Effector memory CD4-positive, alpha-beta T cell (primary cell): ENCODE measurements around the gene KRTAP4-16.
"Not testable (repeated sequence)": the region's sequence is repeated elsewhere in the genome, so short reads cannot be mapped to it uniquely, and the experiment has no call there.

Source experiments
- DNase-seq, 3 donors: peaks; one replicate each; pipeline ENCODE4 v3.0.0-alpha.2; 2020
- H3K27ac ChIP-seq: 2 replicates; pipeline ENCODE4 v1.7.0; 2013; ENCODE audit warnings: mild to moderate bottlenecking, low read length, moderate library complexity; ENCODE audit not compliant: insufficient read depth, poor library complexity, severe bottlenecking
- H3K27me3 ChIP-seq: replicated peaks from 2 replicates; pipeline ENCODE4 v1.7.0; 2013; ENCODE audit warnings: mild to moderate bottlenecking, low read length; ENCODE audit not compliant: insufficient read depth, control insufficient read depth, poor library complexity, severe bottlenecking
- H3K36me3 ChIP-seq: 2 replicates; pipeline ENCODE4 v1.7.0; 2013; ENCODE audit warnings: mild to moderate bottlenecking, low read length, moderate library complexity; ENCODE audit not compliant: control insufficient read depth, insufficient read depth
- H3K4me1 ChIP-seq: 2 replicates; pipeline ENCODE4 v1.7.0; 2013; ENCODE audit warnings: low read length, mild to moderate bottlenecking; ENCODE audit not compliant: control insufficient read depth, insufficient read depth, poor library complexity, severe bottlenecking
- H3K4me3 ChIP-seq: 2 replicates; pipeline ENCODE4 v1.7.0; 2013; ENCODE audit warnings: low read length, low read depth, mild to moderate bottlenecking; ENCODE audit not compliant: insufficient read depth, poor library complexity, severe bottlenecking
- H3K9me3 ChIP-seq: 2 replicates; pipeline ENCODE4 v1.7.0; 2013; ENCODE audit warnings: mild to moderate bottlenecking, low read length, moderate library complexity; ENCODE audit not compliant: control insufficient read depth

The KRTAP4-16 gene

GRCh38 chr17:41140360-41141131 is 38.5 kb upstream of the KRTAP4-16 start, which contains the start of gene KRTAP4-6:
TSS of gene KRTAP4-6 (minus strand) at chr17:41140544. CDS start at chr17:41140487, 57 bp downstream.
- Histone ChIP-seq H3K4me3 (no peak within 1 kb of the TSS), H3K27ac (no peak within 1 kb of the TSS), H3K4me1 (no peaks in the 10 kb centered on the region), H3K9me3 (no peaks in the 10 kb centered on the region), H3K36me3 (no peaks in the 10 kb centered on the region), H3K27me3 (no peaks in the 10 kb centered on the region)
- DNase-seq: no peak

GRCh38 chr17:41139865-41140264 is 37.9 kb upstream of the KRTAP4-16 start:
- not testable (repeated sequence) for DNase-seq, H3K27ac ChIP-seq, H3K27me3 ChIP-seq, H3K4me1 ChIP-seq, H3K36me3 ChIP-seq, H3K9me3 ChIP-seq, H3K4me3 ChIP-seq

GRCh38 chr17:41133880-41134735 is 32.1 kb upstream of the KRTAP4-16 start:
- no peak for DNase-seq
- Histone ChIP-seq H3K27ac (no peak overlapping the region), H3K9me3 (no peaks in the 10 kb centered on the region), H3K4me3 (no peak overlapping the region), H3K36me3 (no peaks in the 10 kb centered on the region), H3K4me1 (peaks cover 6% of the 10 kb centered on the region), H3K27me3 (no peaks in the 10 kb centered on the region)

DNA sequence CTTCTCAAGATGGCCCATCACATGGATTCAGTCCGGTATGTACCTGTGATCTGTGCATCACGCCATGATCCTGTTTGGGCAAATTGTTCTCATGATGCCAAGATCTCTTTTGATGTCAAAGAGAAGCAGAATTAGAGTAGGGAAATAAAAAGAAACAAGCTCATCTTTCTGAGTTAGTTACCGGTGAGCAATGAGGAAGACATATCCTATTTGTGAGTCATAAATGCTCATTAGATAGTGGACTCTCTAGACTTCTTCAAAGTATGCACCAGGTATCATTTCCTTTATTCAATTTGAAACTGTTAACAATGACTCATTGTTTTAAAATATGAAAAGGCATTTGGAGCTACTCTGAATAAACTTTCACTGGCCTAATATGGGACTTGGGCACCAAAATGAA is 30.0 kb upstream of the KRTAP4-16 start:
- H3K27ac ChIP-seq: no peak overlapping the region
- no peak for DNase-seq
- no peak overlapping the region for H3K4me3 ChIP-seq
- peaks cover 6% of the 10 kb centered on the region for H3K4me1 ChIP-seq
- no peaks in the 10 kb centered on the region for H3K9me3 ChIP-seq
- no peaks in the 10 kb centered on the region for H3K36me3 ChIP-seq
- no peaks in the 10 kb centered on the region for H3K27me3 ChIP-seq

DNA sequence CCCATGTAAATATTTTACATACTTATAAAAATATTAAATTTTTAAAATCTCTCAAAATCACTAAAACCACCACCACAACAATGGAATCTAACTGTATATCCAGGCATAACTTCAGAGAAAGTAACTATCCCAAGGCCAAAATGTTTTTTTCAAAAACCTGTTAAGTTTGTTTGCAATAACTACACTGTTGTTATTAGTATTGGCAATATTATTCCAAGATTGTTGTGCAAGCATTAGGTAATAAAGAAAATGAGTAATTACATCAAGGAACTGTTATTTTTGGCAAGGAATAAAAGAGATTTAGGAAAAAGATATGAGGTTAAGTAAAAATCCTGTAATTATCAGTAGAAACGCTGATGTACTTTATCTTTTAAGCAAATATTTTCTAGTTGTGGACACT is 25.4 kb upstream of the KRTAP4-16 start:
- Histone ChIP-seq H3K27ac (no peak overlapping the region), H3K27me3 (no peaks in the 10 kb centered on the region), H3K4me3 (no peak overlapping the region), H3K4me1 (peaks cover 34% of the 10 kb centered on the region), H3K36me3 (no peaks in the 10 kb centered on the region), H3K9me3 (no peaks in the 10 kb centered on the region)
- DNase-seq: no peak

GRCh38 chr17:41126412-41126811 is 24.4 kb upstream of the KRTAP4-16 start:
- H3K9me3 ChIP-seq: no peaks in the 10 kb centered on the region
- no peaks in the 10 kb centered on the region for H3K27me3 ChIP-seq
- no peak for DNase-seq
- H3K27ac ChIP-seq: no peak overlapping the region
- H3K36me3 ChIP-seq: no peaks in the 10 kb centered on the region
- H3K4me3 ChIP-seq: no peak overlapping the region
- peaks cover 34% of the 10 kb centered on the region for H3K4me1 ChIP-seq

DNA sequence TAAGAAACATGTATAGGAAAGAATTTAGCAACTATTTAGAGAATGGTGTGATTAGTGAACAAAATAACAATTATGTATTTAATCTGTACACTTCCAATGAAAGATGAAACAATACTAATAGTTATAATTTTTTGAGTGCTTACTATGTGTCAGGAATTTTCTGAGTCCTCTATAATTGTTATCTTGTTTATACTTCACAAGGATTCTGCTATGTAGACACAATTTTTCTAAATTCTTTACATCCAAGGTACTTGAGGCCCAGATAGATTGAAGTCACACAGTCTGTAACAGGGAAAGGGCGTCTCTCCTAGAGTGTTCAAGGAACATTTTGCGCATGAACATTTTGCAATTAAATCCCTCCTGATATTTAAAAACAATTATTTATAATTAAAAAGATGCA is 23.1 kb upstream of the KRTAP4-16 start:
- Histone ChIP-seq H3K36me3 (no peaks in the 10 kb centered on the region), H3K4me1 (peaks cover 33% of the 10 kb centered on the region), H3K27me3 (no peaks in the 10 kb centered on the region), H3K4me3 (no peak overlapping the region), H3K9me3 (no peaks in the 10 kb centered on the region), H3K27ac (no peak overlapping the region)
- no peak for DNase-seq

GRCh38 chr17:41123991-41124371 is 22.0 kb upstream of the KRTAP4-16 start, which contains the start of gene KRTAP4-12:
TSS of gene KRTAP4-12 (minus strand) at chr17:41124182. CDS start at chr17:41124122, 60 bp downstream.
- H3K27me3 ChIP-seq, H3K4me3 ChIP-seq, DNase-seq, H3K9me3 ChIP-seq, H3K27ac ChIP-seq, H3K36me3 ChIP-seq: not testable (repeated sequence)
- H3K4me1 ChIP-seq: peaks cover 33% of the 10 kb centered on the region

DNA sequence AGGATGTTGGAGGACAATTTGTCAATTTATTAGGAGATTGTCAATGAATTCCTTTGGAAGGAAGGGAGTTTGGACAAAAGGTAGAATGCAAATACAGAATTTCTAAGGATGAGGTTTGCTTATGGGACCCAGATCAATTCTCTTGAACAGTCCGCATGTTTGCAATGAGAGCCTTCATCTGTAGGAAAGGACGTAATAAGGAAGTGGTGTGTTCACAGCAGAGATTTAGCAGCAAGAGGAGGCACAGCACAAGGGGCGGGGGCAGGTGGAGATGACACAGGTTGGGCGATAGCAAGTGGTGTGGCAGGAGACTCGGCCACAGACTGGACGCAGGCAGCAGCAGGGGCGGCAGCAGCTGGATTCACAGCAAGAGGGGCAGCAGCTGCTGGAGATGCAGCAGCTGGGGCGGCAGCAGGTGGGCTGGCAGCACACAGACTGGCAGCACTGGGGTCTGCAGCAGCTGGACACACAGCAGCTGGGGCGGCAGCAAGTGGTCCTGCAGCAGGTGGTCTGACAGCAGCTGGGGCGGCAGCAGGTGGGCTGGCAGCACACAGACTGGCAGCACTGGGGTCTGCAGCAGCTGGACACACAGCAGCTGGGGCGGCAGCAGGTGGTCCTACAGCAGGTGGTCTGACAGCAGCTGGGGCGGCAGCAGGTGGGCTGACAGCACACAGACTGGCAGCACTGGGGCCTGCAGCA is 21.4 kb upstream of the KRTAP4-16 start:
- H3K27ac ChIP-seq, DNase-seq, H3K27me3 ChIP-seq, H3K9me3 ChIP-seq, H3K4me3 ChIP-seq, H3K36me3 ChIP-seq: not testable (repeated sequence)
- peaks cover 33% of the 10 kb centered on the region for H3K4me1 ChIP-seq
